HG03066 (cell line): ENCODE results near the gene STK32B.
"Not testable (repeated sequence)": the region's sequence is repeated elsewhere in the genome, so short reads cannot be mapped to it uniquely, and the experiment has no call there.

ENCODE experiments used
- ATAC-seq: cut with Tn5 transposase; IDR thresholded peaks from one replicate; pipeline ENCODE4 v1.9.1; 2021; ENCODE audit warnings: low read depth; ENCODE audit not compliant: unreplicated experiment

The STK32B gene

DNA sequence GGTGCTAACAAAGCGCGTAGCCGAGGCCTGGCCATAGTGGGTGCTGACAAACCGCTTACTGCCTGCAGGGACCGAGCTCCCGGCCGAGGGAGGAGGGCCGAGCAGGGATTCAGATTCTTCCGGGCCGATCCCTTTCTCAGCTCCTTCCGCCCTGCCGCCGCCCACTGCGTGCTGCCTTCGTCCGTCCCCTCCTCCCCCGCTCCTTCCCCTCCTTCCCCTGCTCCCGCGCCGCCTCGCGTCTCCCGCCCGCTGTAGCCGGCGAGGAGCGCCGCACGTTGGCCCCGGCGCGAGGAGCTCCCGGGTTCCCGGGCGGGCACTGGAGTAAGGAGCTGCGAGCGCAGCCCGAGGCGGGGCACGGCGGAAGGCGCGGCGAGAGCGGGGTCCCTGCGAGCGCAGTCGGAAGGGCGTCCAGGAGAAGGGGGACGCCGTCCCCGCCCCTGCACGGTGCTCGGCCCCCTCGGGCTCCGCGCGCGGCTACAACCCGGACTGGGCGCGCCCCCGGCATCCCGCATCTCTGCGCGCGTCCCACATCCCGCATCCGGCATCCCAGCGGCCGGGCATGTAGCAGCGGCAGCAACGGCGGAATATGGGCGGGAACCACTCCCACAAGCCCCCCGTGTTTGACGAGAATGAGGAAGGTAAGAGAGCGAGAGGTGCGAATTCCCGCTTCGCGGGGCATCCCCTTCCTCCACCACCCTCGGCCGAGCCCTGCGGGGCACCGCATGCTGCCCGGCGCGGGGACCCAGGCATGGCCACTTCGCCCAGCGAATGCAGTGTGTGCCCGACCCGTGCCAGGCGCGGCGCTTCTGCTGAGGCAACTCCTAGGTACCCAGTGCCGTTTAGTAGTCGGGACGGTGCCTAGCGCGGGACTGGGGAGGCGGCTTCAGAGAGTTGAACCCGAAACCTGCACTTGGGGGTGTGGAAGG is at the start of gene STK32B:
Gene STK32B, plus strand, starts transcription at position 203 of the 926 bp plus-strand sequence.
- no peak for ATAC-seq

DNA sequence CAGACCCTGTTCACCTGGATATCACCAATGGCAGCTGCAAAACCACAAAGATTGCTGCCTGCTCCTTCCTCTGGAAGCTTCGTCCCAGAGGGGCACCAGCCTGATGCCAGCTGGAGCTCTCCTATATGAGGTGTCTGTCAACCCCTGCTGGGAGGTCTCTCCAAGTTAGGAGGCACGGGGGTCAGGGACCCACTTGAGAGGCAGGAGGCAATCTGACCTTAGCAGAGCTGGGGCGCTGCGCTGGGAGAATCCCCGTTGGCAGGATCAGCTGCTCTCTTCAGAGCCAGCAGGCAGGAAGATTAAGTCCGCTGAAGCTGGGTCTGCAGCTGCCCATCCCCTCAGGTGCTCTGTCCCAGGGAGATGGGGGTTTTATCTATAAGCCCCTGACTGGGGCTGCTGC is 49.6 kb upstream of the STK32B start:
- not testable (repeated sequence) for ATAC-seq

- no peak for ATAC-seq
These were observed 47.9 kb upstream of the STK32B start for GRCh38 chr4:5003372-5003857.

GRCh38 chr4:5003918-5004317 is 47.4 kb upstream of the STK32B start:
- ATAC-seq, result no peak

GRCh38 chr4:5004496-5004895 is 46.8 kb upstream of the STK32B start:
- ATAC-seq, result no peak

DNA sequence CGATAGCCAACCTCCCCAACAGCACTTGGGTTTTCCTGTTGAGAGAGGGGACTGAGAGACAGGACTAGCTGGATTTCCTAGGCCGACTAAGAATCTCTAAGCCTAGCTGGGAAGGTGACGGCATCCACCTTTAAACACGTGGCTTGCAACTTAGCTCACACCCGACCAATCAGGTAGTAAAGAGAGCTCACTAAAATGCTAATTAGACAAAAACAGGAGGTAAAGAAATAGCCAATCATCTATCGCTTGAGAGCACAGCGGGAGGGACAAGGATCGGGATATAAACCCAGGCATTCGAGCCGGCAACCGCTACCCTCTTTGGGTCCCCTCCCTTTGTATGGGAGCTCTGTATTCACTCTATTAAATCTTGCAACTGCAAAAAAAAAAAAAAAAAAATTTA is 44.3 kb upstream of the STK32B start:
- not testable (repeated sequence) for ATAC-seq

DNA sequence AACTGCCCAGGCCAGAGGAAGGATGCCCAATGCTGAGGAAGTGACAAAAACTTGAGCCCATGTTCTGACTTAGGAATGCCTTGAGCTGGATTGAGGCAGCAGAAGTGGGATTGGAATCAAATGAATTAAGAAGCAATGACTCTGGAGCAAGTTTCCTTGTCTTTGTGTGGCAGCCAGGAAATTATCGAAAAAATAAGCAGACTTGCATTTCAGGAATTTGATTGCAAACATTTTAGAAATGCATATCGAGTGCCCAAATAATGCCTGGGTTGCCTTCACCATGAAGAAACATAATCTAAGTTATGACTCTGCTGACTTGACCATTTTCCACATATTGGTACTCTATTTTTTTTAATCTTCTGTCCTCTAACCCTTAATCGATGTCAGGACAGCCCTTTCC is 41.5 kb upstream of the STK32B start:
- no peak for ATAC-seq

DNA sequence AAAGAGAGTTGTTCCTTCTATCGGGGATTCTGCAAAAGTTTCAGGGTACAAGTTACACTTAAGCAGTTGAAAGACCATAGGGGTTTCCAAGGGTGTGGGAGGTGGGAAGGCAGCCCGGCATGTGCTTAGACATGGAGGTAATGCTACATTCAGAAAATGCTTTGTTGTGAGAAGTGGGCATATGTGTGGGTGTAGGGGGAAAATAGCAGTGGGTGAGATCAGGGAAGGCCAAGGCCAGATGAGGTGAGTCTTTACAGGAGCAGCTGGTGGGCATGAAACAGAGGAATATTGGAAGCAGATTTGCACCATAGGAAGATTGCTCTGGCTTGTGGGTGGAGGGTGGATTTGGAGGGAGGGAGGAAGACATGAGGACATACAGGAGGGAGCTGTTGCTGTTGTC is 40.3 kb upstream of the STK32B start:
- ATAC-seq, result no peak

DNA sequence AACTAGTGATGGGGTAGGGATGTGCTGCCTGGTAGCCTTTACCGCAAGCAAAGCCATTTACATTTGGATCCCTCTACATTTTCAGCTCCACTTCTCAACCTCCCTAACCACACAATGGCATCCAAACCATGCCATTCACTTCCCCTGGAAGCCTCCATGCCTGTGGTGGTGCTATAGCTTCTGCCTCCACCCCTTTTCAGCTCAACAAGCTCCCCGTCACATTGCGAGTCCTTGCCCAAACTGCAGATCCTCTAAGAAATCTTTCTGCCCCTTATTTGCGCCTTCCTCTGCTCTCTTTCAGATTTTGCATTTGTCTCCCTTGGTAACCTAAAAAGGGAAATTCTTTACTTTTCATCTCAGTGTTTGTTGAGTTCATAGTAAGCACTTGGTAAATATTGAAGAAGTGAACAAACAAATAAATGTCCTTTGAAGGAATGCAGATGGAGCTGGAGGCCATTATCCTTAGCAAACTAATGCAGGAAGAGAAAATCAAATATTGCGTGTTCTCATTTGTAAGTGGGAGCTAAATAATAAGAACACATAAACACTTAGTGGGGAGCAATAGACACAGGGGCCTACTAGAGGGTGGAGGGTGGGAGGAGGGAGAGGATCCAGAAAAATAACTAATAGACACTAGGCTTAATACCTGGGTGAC is 38.9 kb upstream of the STK32B start:
- no peak for ATAC-seq

- no peak for ATAC-seq
These were observed 38.3 kb upstream of the STK32B start for GRCh38 chr4:5012958-5013357.

GRCh38 chr4:5014007-5014682 is 37.1 kb upstream of the STK32B start:
- no peak for ATAC-seq

DNA sequence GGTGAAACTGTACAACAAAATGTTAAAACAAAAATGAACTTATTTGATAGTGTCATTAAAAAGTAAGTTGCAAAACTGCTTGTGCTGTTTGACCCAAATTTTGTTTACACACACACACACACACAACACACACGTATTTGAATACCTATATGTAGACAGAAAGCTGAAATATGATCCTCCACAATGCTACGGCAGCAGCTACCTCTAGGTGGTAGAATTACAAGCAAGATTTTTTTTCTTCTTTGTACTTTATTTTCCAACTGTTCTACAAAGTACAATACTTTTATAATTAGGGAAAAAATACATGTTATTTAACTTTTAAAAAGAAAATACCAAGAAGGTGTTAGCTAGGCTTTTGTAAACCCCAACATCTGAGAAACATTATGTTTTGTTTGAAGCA is 33.2 kb upstream of the STK32B start:
- ATAC-seq, result no peak

DNA sequence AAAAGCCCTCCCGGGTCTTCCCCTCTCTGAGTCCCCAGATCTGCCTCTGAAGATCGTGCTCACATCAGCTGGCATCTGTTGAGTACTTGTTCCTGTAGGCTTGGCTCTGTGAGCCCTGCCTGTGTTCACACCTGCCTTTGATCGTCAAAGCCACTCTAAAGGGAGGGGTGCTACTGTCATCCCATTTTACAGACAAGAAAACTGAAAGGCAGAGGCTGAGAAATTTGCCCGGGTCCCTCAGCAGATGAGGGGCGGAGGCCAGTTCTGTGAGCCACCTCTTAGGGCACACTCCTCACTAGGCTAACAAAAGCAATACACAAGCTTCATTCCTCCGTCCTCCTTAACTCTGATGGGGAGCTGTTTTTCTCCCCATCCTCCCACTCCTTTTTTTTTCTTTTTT is 32.7 kb upstream of the STK32B start:
- ATAC-seq, result no peak

DNA sequence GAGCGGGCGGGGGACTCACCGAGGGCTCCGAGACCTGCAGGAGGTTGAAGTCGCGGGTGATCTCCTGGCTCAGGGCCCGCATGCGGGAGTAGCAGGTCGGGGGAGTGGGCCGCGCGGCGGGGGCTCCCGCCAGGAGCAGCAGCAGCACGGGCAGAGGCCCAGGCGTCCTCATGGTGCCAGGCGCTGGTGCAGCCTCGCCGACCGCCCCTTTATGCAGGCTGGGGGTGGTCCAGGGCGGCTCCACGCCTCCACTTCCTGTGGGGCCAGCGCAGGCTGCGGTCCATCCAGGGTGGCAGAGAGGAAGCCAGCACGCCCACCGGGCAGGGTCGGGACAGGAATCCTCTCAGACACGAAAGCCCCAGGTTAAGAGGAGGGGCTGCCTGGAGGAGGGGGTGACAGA is 32.0 kb upstream of the STK32B start, which contains the start of gene CYTL1:
Gene CYTL1, minus strand, starts transcription at position 185 of the 400 bp plus-strand sequence. Its CDS starts 13 bp downstream, at position 172.
- no peak for ATAC-seq

GRCh38 chr4:5019796-5020195 is 31.5 kb upstream of the STK32B start:
- ATAC-seq, result no peak

- no peak for ATAC-seq
These were observed 30.9 kb upstream of the STK32B start for GRCh38 chr4:5020341-5020740.

DNA sequence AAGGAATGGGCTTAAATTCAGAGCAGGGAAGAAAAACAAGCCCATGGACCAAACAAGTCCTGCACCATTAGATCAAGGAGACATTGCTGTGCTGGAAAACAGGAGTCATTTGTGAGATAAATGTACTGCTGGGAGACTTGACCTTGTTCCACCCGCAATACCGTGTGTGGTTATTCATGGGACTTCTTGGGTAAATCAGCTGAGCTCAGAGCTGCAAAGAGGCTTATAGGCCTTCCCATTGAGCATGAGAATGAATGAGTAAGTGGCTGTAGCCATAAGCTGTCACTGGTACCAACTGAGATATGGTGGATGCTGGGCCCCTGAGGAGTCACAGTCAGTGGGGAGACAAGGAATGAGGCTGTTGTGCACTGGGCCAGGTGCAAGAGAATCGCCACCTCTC is 29.7 kb upstream of the STK32B start:
- no peak for ATAC-seq

DNA sequence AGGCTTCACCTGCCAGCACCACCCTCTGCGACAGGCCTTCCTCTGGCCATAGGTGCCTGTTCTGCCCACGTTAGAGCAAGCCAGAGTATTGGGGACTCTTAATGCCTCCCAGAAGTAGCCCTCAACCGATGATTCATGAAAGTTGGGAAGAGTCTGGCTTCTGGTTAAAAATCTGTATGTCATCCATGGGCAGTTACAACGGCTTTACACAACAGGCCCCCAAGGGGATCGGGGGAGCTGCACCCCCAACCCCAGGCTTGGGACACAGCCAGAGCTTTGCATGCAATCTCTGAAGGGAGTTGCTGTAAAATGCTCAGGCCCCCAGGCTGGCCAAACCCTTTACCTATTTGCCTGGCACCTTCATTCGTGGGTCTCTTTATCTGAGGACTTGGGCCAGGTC is 26.6 kb upstream of the STK32B start:
- no peak for ATAC-seq

GRCh38 chr4:5026371-5026770 is 24.9 kb upstream of the STK32B start:
- ATAC-seq, result no peak

GRCh38 chr4:5027346-5027745 is 23.9 kb upstream of the STK32B start:
- no peak for ATAC-seq

- ATAC-seq, result no peak
These were observed 22.8 kb upstream of the STK32B start for GRCh38 chr4:5028480-5028879.
